Measurements from ENCODE around the gene PCDHGA6. TPM values are rescaled to one million over a fixed set of nuclear protein-coding genes. Genes with fewer than 3 reads are reported as not detected.

PCDHGA6 gene
- total RNA-seq, 6 experiments from 2014 or later, result 1.8 to 2.8 (median 2.8) TPM

DNA sequence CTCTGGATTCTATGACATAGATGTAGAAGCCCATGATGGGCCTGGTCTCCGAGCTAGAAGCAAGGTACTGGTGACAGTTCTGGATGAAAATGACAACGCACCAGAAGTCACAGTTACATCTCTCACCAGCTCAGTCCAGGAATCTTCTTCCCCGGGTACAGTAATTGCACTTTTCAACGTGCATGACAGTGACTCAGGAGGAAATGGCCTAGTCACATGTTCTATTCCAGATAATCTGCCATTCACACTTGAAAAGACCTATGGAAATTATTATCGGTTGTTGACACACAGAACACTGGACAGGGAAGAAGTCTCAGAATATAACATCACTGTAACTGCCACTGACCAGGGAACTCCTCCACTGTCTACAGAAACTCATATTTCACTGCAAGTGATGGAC lies 17.6 kb upstream of the PCDHGA6 start:
- H3K36me3 Mint-ChIP-seq (ENCODE audit: low read depth), result peaks cover 46% of the 10 kb centered on the region

DNA sequence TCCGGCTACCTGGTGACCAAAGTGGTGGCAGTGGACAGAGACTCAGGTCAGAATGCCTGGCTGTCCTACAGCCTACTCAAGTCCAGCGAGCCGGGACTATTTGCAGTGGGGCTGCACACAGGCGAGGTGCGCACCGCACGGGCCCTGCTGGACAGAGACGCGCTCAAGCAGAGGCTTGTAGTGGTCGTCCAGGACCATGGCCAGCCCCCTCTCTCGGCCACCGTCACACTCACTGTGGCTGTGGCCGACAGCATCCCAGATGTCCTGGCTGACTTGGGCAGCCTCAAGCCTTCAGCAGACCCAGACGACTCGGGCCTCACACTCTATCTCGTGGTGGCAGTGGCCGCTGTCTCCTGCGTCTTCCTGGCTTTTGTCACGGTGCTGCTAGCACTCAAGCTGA lies 16.7 kb upstream of the PCDHGA6 start:
- Mint-ChIP-seq H3K4me1 (ENCODE audit: low read depth) (peaks cover 12% of the 10 kb centered on the region), H3K27ac (no peak overlapping the region), H3K4me3 (no peak overlapping the region), H3K9me3 (peaks cover 59% of the 10 kb centered on the region), H3K36me3 (ENCODE audit: low read depth) (peaks cover 50% of the 10 kb centered on the region), H3K27me3 (ENCODE audit: insufficient read depth) (peaks cover 4% of the 10 kb centered on the region)
- TF ChIP-seq, protein P1, sequence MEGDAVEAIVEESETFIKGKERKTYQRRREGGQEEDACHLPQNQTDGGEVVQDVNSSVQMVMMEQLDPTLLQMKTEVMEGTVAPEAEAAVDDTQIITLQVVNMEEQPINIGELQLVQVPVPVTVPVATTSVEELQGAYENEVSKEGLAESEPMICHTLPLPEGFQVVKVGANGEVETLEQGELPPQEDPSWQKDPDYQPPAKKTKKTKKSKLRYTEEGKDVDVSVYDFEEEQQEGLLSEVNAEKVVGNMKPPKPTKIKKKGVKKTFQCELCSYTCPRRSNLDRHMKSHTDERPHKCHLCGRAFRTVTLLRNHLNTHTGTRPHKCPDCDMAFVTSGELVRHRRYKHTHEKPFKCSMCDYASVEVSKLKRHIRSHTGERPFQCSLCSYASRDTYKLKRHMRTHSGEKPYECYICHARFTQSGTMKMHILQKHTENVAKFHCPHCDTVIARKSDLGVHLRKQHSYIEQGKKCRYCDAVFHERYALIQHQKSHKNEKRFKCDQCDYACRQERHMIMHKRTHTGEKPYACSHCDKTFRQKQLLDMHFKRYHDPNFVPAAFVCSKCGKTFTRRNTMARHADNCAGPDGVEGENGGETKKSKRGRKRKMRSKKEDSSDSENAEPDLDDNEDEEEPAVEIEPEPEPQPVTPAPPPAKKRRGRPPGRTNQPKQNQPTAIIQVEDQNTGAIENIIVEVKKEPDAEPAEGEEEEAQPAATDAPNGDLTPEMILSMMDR (IDR thresholded peaks at IDR 0.05), result no peak
- no peak for DNase-seq

More for the DNA sequence above, 17.6 kb upstream of the PCDHGA6 start:
- Mint-ChIP-seq H3K4me1 (ENCODE audit: low read depth) (peaks cover 12% of the 10 kb centered on the region), H3K27ac (no peak overlapping the region), H3K4me3 (no peak overlapping the region; the same call in 1 of the 2 replicates), H3K27me3 (ENCODE audit: insufficient read depth) (peaks cover 7% of the 10 kb centered on the region), H3K9me3 (peaks cover 56% of the 10 kb centered on the region)
- TF ChIP-seq, protein P1 (IDR thresholded peaks at IDR 0.05), result no peak
- DNase-seq, result no peak

DNA sequence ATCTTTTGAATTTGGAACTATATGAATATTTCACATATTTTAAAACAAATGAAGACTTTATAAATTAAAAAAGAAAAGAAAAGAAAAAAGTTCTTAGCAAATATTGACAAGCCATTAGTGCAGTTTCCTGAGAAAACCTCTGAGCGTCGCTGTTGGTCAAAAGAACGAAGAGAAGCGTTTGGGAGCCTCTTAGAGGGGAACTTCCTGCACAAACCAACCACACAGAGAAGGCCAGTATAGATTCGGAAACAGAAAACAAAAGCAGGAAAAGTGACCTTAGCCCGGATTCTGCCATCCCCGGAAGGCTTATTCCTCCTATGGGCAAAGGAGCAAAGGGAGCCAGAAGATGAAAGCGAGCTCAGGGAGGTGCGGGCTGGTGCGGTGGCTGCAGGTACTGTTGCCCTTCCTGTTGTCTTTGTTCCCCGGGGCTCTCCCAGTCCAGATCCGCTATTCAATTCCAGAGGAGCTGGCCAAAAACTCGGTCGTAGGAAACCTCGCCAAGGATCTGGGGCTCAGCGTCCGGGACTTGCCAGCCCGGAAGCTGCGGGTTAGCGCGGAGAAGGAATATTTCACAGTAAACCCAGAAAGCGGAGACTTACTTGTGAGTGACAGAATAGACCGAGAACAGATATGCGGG lies 13.8 kb upstream of the PCDHGA6 start, which contains the start of gene PCDHGB2:
TSS of gene PCDHGB2 (plus strand) at position 205 of the 637 bp plus-strand sequence. CDS start at position 347, 142 bp downstream.
- Mint-ChIP-seq H3K4me1 (ENCODE audit: low read depth) (peaks cover 22% of the 10 kb centered on the region), H3K9me3 (peaks cover 69% of the 10 kb centered on the region), H3K4me3 (peak within 1 kb of the TSS; percentile 86), H3K27ac (peak within 1 kb of the TSS; percentile 70; the same call in 1 of the 2 replicates), H3K36me3 (ENCODE audit: low read depth) (peaks cover 59% of the 10 kb centered on the region), H3K27me3 (ENCODE audit: insufficient read depth) (peaks cover 2% of the 10 kb centered on the region)
- TF ChIP-seq, protein P1 (IDR thresholded peaks at IDR 0.05), result peak; percentile 76
- DNase-seq, result peak; percentile 41

DNA sequence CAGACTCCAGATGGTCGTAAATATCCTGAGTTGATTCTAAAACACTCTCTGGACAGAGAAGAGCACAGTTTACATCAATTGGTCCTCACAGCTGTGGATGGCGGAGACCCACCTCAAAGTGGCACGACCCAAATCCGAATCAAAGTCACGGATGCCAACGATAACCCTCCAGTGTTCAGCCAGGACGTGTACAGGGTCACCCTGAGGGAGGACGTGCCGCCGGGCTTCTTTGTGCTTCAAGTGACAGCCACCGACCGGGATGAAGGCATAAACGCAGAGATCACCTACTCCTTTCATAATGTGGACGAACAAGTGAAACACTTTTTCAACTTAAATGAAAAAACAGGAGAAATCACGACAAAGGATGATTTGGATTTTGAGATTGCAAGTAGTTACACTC lies 13.0 kb upstream of the PCDHGA6 start:
- peaks cover 22% of the 10 kb centered on the region for H3K4me1 Mint-ChIP-seq (ENCODE audit: low read depth)
- no peak for DNase-seq
- peaks cover 69% of the 10 kb centered on the region for H3K9me3 Mint-ChIP-seq
- H3K36me3 Mint-ChIP-seq (ENCODE audit: low read depth), result peaks cover 59% of the 10 kb centered on the region
- H3K27me3 Mint-ChIP-seq (ENCODE audit: insufficient read depth), result peaks cover 2% of the 10 kb centered on the region
- no peak overlapping the region for H3K27ac Mint-ChIP-seq
- H3K4me3 Mint-ChIP-seq, result peak overlapping the region; percentile 86; the same call in 1 of the 2 replicates
- TF ChIP-seq, protein P1 (IDR thresholded peaks at IDR 0.05), result no peak

DNA sequence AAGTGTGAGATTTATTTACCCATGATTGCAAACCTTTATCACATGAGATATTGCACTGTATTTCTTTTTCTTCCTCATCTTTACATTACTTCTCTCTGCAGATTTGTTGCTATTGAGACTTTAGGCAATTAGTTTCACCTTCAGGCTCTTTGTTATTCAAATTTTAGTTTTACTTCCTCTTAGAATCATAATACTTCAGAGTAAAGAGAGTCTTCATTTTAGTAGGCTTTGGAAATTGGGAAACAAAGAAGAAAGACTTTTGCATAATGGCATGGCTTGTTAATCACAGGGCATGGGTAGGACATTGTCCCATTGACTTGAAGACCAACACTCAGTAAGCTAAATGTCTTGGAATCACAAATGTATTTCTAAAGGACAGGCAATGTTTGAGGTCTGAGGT lies 11.0 kb upstream of the PCDHGA6 start:
- peak overlapping the region; percentile 42 for H3K4me3 Mint-ChIP-seq
- H3K27me3 Mint-ChIP-seq (ENCODE audit: insufficient read depth), result peaks cover 4% of the 10 kb centered on the region
- peaks cover 22% of the 10 kb centered on the region for H3K4me1 Mint-ChIP-seq (ENCODE audit: low read depth)
- TF ChIP-seq, protein P1 (IDR thresholded peaks at IDR 0.05), result no peak
- H3K9me3 Mint-ChIP-seq, result peaks cover 66% of the 10 kb centered on the region
- no peak overlapping the region for H3K27ac Mint-ChIP-seq
- H3K36me3 Mint-ChIP-seq (ENCODE audit: low read depth), result peaks cover 54% of the 10 kb centered on the region
- DNase-seq, result no peak

All from HFFc6 (cell line).